ENCODE measurements around the gene REV1. TPM values are rescaled to one million over a fixed set of nuclear protein-coding genes. Genes with fewer than 3 reads are reported as not detected.

The REV1 gene
- total and polyA plus RNA-seq, 2 experiments from 2014 or later, result 32.9 to 46.7 TPM

DNA sequence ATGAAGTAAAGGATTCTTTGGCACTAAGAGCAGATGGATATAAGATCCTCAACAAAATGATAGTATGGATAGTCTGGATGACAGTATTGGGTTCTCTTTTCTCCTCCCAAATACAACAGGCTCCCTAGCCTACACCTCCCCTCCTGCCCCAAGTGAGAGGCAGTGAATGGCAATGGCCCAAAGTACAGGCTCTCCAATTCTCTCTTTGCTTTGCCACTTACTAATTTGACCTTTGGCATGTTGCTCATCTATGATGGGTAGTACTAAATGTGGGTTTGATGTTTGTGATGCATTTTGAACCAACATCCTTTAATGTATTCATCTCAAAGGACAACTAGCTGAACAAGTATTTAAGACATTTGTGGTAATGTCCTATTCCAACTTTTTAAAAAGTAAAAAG lies 86.7 kb downstream of the REV1 start:
- H3K9me2 ChIP-seq (ENCODE audit: insufficient read depth), result no peaks in the 10 kb centered on the region
- Mint-ChIP-seq H3K9me3 (no peaks in the 10 kb centered on the region), H3K27me3 (ENCODE audit: insufficient read depth, low read depth, poor library complexity) (peaks cover 12% of the 10 kb centered on the region), H3K4me3 (no peak overlapping the region), H3K27ac (no peak overlapping the region), H3K4me1 (peaks cover 24% of the 10 kb centered on the region), H3K36me3 (ENCODE audit: low read depth) (peaks cover 88% of the 10 kb centered on the region)
- H3K4me1 ChIP-seq (ENCODE audit: insufficient read depth), result no peaks in the 10 kb centered on the region
- TF ChIP-seq CREB1 (CRISPR knock-in tag; IDR thresholded peaks at IDR 0.05; ENCODE audit: low read depth) (no peak), JUNB (IDR thresholded peaks at IDR 0.05; ENCODE audit: unreplicated experiment) (no peak), POLR2AphosphoS5 (IDR thresholded peaks at IDR 0.05; ENCODE audit: low read depth) (no peak), EZH2 (IDR thresholded peaks at IDR 0.05; ENCODE audit: low read depth, unreplicated experiment) (no peak), EZH2phosphoT487 (IDR thresholded peaks at IDR 0.05; ENCODE audit: unreplicated experiment) (no peak)
- TF ChIP-seq, protein P1, sequence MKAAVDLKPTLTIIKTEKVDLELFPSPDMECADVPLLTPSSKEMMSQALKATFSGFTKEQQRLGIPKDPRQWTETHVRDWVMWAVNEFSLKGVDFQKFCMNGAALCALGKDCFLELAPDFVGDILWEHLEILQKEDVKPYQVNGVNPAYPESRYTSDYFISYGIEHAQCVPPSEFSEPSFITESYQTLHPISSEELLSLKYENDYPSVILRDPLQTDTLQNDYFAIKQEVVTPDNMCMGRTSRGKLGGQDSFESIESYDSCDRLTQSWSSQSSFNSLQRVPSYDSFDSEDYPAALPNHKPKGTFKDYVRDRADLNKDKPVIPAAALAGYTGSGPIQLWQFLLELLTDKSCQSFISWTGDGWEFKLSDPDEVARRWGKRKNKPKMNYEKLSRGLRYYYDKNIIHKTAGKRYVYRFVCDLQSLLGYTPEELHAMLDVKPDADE (IDR thresholded peaks at IDR 0.05), result no peak
- TF ChIP-seq, protein P2, sequence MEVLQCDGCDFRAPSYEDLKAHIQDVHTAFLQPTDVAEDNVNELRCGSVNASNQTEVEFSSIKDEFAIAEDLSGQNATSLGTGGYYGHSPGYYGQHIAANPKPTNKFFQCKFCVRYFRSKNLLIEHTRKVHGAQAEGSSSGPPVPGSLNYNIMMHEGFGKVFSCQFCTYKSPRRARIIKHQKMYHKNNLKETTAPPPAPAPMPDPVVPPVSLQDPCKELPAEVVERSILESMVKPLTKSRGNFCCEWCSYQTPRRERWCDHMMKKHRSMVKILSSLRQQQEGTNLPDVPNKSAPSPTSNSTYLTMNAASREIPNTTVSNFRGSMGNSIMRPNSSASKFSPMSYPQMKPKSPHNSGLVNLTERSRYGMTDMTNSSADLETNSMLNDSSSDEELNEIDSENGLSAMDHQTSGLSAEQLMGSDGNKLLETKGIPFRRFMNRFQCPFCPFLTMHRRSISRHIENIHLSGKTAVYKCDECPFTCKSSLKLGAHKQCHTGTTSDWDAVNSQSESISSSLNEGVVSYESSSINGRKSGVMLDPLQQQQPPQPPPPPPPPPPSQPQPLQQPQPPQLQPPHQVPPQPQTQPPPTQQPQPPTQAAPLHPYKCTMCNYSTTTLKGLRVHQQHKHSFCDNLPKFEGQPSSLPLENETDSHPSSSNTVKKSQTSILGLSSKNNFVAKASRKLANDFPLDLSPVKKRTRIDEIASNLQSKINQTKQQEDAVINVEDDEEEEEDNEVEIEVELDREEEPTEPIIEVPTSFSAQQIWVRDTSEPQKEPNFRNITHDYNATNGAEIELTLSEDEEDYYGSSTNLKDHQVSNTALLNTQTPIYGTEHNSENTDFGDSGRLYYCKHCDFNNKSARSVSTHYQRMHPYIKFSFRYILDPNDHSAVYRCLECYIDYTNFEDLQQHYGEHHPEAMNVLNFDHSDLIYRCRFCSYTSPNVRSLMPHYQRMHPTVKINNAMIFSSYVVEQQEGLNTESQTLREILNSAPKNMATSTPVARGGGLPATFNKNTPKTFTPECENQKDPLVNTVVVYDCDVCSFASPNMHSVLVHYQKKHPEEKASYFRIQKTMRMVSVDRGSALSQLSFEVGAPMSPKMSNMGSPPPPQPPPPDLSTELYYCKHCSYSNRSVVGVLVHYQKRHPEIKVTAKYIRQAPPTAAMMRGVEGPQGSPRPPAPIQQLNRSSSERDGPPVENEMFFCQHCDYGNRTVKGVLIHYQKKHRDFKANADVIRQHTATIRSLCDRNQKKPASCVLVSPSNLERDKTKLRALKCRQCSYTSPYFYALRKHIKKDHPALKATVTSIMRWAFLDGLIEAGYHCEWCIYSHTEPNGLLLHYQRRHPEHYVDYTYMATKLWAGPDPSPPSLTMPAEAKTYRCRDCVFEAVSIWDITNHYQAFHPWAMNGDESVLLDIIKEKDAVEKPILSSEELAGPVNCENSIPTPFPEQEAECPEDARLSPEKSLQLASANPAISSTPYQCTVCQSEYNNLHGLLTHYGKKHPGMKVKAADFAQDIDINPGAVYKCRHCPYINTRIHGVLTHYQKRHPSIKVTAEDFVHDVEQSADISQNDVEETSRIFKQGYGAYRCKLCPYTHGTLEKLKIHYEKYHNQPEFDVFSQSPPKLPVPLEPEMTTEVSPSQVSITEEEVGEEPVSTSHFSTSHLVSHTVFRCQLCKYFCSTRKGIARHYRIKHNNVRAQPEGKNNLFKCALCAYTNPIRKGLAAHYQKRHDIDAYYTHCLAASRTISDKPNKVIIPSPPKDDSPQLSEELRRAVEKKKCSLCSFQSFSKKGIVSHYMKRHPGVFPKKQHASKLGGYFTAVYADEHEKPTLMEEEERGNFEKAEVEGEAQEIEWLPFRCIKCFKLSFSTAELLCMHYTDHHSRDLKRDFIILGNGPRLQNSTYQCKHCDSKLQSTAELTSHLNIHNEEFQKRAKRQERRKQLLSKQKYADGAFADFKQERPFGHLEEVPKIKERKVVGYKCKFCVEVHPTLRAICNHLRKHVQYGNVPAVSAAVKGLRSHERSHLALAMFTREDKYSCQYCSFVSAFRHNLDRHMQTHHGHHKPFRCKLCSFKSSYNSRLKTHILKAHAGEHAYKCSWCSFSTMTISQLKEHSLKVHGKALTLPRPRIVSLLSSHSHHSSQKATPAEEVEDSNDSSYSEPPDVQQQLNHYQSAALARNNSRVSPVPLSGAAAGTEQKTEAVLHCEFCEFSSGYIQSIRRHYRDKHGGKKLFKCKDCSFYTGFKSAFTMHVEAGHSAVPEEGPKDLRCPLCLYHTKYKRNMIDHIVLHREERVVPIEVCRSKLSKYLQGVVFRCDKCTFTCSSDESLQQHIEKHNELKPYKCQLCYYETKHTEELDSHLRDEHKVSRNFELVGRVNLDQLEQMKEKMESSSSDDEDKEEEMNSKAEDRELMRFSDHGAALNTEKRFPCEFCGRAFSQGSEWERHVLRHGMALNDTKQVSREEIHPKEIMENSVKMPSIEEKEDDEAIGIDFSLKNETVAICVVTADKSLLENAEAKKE (CRISPR knock-in tag; IDR thresholded peaks at IDR 0.05), result no peak
- TF ChIP-seq, protein P3, sequence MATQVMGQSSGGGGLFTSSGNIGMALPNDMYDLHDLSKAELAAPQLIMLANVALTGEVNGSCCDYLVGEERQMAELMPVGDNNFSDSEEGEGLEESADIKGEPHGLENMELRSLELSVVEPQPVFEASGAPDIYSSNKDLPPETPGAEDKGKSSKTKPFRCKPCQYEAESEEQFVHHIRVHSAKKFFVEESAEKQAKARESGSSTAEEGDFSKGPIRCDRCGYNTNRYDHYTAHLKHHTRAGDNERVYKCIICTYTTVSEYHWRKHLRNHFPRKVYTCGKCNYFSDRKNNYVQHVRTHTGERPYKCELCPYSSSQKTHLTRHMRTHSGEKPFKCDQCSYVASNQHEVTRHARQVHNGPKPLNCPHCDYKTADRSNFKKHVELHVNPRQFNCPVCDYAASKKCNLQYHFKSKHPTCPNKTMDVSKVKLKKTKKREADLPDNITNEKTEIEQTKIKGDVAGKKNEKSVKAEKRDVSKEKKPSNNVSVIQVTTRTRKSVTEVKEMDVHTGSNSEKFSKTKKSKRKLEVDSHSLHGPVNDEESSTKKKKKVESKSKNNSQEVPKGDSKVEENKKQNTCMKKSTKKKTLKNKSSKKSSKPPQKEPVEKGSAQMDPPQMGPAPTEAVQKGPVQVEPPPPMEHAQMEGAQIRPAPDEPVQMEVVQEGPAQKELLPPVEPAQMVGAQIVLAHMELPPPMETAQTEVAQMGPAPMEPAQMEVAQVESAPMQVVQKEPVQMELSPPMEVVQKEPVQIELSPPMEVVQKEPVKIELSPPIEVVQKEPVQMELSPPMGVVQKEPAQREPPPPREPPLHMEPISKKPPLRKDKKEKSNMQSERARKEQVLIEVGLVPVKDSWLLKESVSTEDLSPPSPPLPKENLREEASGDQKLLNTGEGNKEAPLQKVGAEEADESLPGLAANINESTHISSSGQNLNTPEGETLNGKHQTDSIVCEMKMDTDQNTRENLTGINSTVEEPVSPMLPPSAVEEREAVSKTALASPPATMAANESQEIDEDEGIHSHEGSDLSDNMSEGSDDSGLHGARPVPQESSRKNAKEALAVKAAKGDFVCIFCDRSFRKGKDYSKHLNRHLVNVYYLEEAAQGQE (IDR thresholded peaks at IDR 0.05; ENCODE audit: unreplicated experiment), result no peak
- no peak overlapping the region for H3K4me3 ChIP-seq
- no peaks in the 10 kb centered on the region; the same call in 1 of the 2 replicates for H4K20me1 ChIP-seq (replicated peaks; ENCODE audit: insufficient read depth)
- H2AFZ ChIP-seq, result no peak overlapping the region
- H3K4me2 ChIP-seq, result no peak overlapping the region
- no peaks in the 10 kb centered on the region for H3K27me3 ChIP-seq (ENCODE audit: insufficient read depth)
- peaks cover 60% of the 10 kb centered on the region for H3K36me3 ChIP-seq (ENCODE audit: insufficient read depth)
- no peaks in the 10 kb centered on the region for H3K79me2 ChIP-seq (replicated peaks; ENCODE audit: insufficient read depth)
- H3K27ac ChIP-seq (ENCODE audit: low read depth), result peak overlapping the region; percentile 0; the same call in 1 of the 2 replicates
- no peak for DNase-seq (ENCODE audit: low spot score)
- no peaks in the 10 kb centered on the region for H3F3A ChIP-seq (replicated peaks; ENCODE audit: low read depth)
- ATAC-seq, result no peak

Measured in GM23338 (cell line).